ENCODE data around the gene MFSD12.

Gene MFSD12

DNA sequence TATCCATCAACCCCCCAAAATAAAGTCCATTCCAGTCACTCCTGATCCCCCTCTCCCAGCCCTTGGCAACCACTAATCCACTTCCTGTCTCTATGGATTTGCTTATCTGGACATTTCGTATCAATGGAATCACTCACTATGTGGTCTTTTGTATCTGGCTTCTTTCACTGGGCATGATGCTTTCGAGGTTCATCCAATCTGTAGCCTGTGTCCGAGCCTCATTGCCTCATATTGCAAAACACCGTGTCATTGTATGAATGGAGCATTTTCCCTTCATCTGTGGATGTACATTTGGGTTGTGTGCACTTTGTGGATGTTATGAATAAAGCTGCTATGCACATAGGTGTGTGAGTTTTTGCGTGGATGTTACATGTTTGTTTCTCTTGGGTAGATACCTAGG, 52.7 kb downstream of the MFSD12 start:
- TF ChIP-seq CTCF (IDR thresholded peaks at IDR 0.05; ENCODE audit: borderline replicate concordance, insufficient read depth, low read depth, low read length), result no peak
- H3K4me3 ChIP-seq (ENCODE audit: low read depth, low read length), result no peak overlapping the region

GRCh38 chr19:3503036-3503572, 54.3 kb downstream of the MFSD12 start:
- TF ChIP-seq CTCF (IDR thresholded peaks at IDR 0.05; ENCODE audit: borderline replicate concordance, insufficient read depth, low read depth, low read length), result no peak
- H3K4me3 ChIP-seq (ENCODE audit: low read depth, low read length), result no peak overlapping the region

GRCh38 chr19:3501780-3502179, 55.6 kb downstream of the MFSD12 start:
- TF ChIP-seq CTCF (IDR thresholded peaks at IDR 0.05; ENCODE audit: borderline replicate concordance, insufficient read depth, low read depth, low read length), result no peak
- no peak overlapping the region for H3K4me3 ChIP-seq (ENCODE audit: low read depth, low read length)

DNA sequence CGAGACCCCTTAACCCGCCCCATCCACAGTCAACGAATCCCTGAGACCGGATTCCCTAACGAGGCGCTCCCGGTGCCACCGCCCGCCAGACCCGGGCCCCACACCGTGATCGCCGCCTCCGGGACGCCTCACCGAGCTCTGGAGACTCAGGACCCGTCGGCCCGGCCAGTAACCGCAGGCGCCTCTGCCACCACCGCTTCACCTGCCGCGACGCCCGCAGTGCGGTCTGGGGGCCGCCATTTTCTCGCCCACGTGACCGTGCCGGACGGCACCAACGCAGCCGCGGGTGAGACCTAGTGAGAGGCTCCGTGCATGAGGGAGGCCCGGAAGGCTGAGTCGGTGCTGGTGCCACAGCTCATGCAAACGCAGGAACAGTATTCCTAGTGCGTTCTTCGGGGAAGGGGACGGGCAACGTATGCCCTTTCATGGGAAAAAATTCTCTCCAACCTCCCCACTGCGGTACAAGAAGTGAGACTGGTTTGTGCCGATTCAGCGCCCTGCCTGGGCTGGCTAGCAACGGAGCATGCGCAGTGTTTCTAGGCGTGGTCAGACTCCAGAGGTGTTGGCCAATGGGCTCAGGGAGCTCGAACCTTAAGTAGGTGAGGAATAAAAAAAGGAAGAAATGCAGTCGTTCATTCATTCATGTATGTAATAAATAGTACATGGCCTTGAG, 56.8 kb downstream of the MFSD12 start, which contains the start of gene DOHH:
Gene DOHH, minus strand, starts transcription at position 246 of the 673 bp plus-strand sequence. CDS start 3,860 bp downstream, outside the sequence.
- TF ChIP-seq CTCF (IDR thresholded peaks at IDR 0.05; ENCODE audit: borderline replicate concordance, insufficient read depth, low read depth, low read length), result no peak

DNA sequence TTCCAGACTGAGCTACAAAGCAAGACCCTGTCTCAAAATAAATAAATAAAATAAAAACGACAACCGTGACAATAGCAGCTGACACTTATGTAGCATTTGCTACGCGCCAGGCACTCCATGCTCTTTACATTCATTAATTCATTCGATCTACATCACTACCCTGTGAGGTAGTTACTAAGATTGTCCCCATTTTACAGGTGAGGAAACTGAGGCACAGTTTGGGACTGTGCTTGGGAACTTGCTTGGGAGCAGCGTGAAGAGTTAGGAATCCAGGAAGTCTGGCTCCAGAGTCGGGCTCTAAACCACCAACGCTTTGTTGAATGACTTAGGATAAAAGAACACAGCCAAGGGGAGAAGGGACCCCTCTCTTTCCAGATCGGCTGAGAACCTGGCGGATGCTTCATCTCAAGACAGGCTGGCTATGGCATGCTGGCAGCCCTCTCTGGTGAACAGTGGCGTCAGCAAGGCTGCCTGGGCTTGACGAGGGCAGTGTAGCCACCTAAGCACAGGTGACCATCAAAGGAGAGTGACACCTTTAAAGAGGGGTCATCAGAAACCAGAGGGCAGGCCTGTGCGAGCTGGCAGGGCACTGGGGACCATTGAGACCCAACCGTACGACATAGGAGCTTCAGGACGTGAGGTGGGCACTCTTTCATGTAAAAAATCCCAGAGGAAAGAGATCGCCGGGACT, 57.5 kb downstream of the MFSD12 start:
- no peak for TF ChIP-seq CTCF (IDR thresholded peaks at IDR 0.05; ENCODE audit: borderline replicate concordance, insufficient read depth, low read depth, low read length)
- H3K4me3 ChIP-seq (ENCODE audit: low read depth, low read length), result peak overlapping the region; percentile 92

More for the DNA sequence above, 56.8 kb downstream of the MFSD12 start, which contains the start of gene DOHH:
- H3K4me3 ChIP-seq (ENCODE audit: low read depth, low read length), result peak within 1 kb of the TSS; percentile 92

- H3K4me3 ChIP-seq (ENCODE audit: low read depth, low read length), result no peak overlapping the region
- TF ChIP-seq CTCF (IDR thresholded peaks at IDR 0.05; ENCODE audit: borderline replicate concordance, insufficient read depth, low read depth, low read length), result no peak
Measured at GRCh38 chr19:3497757-3498520, 59.4 kb downstream of the MFSD12 start.

Measured in GM12875 (cell line).